Measurements from ENCODE around the gene KCNG2.

- TF ChIP-seq POLR2A (IDR thresholded peaks at IDR 0.05) (no peak), CTCF (IDR thresholded peaks at IDR 0.05) (no peak)
Measured at GRCh38 chr18:79940126-79940813, 142.5 kb downstream of the KCNG2 start.

Measured in gastroesophageal sphincter (tissue), 3 donors.